GM19397 (cell line): Measurements from ENCODE around the gene REXO5.

ENCODE experiments used
- ATAC-seq: cut with Tn5 transposase; IDR thresholded peaks from one replicate; pipeline ENCODE4 v1.9.1; 2021; ENCODE audit warnings: mild to moderate bottlenecking, moderate library complexity; ENCODE audit not compliant: unreplicated experiment

Gene REXO5

DNA sequence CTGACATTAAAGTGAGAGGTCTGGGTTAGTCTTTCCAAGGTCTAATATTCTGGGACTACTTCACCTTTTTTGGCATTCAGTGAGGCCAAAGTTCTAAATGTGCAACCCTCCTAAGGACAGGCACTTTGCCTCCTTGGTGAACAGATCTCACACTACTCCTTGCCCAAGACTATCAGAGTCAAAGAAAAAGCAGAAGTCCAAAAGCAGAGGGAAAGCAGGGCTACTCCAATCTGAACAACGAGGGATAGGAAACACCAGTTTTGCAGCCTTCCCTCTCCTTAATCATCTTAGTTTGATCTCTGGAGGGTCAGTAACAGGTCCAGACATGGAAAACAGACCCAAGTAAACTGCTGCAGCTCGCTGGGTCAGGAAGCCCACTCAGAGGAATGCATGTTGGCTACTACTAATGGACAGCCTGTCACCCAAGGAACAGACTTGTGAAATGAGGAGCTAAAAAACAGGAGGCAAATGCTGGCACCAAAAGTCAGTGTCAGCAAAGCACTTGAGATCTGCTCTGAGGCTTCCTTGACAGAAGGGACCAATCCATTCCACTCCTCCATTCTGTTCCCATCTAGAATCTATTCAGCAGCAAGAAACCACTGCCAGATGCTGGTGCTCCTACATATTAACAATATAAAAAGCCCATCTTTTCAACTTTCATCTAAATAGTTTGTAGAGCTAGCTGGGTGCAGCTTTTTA lies 63.9 kb downstream of the REXO5 start:
- ATAC-seq, result no peak

DNA sequence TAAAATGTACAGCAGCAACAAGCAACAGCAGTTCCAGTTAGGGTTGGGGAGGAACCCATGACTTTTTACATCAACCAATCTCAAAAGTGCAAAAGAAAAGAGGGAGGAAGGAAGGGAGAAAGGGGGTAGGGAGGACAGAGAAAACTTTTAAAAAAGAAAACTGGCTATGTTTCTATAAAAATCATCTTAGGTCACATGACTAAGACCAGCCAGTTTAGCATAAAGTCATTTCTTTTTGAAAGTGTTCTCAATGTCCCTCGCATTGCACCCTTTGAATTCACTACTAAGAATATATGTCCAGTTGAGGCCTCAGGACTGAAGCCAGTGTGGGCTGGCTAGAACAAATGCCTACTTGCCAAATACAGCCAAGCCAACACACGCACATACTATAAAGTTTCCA lies 64.9 kb downstream of the REXO5 start:
- ATAC-seq, result no peak

DNA sequence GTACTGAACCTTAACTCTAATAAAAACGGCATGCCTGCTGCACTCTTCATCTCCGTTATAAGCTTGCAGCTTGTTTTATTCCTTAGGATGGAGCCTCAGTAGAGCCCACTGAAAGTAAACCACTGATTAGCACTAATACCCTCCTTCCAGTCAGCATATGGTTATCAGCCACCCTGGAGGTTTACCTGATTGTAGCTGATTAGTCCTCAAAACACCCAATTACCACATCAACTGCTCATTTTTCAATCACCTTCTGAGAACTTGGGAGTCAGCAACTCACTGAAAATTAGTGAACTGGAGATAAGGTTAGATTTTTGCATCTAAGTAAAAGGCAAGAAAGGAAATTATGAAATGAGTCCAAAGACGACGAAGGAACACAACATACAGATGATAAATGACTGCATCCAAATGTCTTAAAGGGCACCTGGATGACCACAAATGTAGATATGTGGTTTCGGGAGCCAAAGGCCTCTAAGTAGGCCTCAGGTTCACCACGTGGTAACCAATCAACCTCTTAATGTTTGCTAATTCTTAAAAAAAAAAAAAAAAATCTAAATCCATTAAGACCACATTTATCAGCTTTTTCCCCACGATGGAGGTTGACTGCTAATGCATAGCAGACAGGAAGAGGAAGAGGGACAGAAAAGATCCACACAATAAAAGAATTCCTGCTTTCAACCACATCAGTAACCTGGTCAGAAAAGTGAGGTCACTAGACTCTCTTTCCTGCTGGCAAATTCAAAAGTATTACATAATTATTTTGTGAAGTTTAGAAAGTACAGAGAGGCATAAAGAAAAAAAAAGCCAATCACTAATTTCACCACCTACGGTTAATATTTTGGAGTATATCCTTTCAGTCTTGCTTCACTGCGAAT lies 65.9 kb downstream of the REXO5 start:
- no peak for ATAC-seq

DNA sequence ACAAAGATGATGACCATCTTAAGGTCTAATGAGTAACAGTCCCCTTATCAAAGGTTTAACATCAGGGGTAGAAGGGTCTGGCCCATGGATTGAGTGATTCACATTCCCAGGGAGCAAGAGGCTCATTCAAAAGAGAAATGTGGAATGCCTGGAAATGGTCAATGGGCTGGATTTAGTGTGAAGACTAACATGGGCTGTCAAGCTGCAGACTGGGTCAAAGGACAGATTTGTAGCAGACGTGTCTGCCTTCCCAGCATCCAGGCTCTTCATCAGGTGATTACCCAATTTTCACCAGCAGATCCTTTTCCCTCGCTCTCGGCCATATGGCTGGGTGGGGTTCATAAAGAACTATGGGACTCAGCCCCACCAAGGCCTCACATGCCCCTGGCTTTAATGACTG lies 67.0 kb downstream of the REXO5 start:
- ATAC-seq, result no peak

DNA sequence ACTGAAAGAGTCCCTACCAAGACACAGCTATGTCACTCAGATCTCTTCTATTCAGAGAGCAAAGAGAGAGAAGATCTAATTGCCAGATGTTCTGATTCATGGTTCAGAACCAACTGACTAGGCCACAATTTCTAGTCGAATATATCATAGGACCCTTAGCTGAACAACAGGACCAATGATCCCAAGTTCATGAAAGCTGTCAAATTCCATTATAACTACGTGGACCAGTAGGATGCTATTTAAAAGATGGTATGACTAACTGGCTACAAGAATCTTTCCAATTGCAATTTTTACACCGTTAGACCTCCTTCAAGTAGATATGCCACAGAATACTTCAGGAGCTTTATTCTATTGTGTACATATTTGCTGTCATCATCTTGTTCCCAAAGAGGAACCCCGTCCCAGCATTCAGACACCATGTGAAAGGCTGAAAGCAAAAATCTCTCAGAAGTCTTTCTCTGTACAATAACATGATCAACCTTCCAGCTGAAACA lies 67.8 kb downstream of the REXO5 start:
- no peak for ATAC-seq

DNA sequence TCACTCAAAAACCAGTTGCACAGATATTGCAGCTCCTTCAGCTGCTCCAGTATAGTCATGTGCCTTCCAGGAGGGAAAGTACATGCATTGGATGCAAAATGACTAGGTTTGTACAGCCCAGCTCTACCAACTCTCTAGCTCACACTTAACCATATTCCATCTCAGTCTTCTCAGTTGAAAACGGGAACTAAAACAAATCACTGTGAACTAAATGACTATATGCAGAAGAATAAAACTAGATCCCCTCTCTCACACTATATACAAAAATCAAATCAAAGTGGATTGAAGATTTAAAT lies 69.0 kb downstream of the REXO5 start:
- no peak for ATAC-seq

DNA sequence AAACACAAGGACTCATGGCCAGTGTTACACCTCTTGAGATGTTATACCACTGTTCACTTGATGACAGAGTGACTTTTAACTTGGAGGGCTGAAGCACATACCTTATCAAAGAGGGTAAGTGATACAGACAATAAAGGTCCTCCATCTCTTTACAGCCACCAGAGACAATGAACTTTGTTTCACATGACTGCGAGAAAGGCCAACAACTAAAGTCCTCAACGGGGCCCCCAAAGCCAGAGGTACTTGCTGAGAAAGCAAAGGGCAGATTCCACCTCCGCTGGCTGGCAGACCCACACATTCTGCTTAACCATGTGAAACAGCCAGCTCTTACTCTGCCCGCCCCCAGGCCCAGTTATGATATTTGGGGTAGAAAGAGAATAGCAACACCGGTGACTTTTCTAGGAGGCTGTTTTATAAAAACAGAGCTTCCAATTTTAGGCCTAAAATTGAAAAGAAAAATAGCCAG lies 72.4 kb downstream of the REXO5 start:
- ATAC-seq, result no peak

DNA sequence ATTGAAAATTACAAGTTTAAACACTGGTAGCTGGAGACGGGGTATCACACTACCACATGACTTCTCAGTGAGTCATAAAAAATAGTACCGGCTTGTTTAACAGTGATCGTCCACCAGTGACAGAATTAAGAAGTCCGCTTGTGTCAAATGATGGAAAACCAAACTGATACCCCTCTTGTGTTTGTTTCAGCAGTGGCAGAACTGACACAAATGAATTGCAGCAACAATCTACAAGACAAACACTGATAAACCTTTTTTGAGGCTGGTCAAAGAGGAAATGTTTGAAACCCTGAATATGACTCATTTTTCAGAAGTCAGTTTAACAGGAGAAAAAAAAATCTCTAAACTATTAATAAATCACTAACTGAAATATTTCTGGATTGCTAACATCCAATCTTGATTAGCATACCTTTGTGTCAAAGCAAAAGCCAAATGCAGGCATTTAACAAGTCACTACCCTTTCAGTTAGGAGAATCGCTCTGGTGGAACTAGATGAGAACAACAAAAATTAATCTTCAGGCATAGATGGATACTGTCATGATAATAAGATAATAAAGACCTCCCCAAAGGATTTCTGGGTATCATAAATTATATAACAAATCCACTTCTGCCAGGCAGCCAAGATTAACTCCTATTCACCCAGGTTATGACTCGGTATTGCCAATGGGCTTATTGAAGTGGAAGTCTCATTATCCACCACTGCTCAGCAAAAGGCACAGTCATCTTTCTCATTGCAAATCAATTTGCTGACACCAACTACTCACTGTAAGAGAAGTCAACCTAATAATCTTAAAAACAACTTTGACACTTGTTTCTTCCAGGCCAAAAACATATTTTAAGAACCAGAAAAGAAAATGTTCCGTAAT lies 73.1 kb downstream of the REXO5 start:
- ATAC-seq, result no peak

DNA sequence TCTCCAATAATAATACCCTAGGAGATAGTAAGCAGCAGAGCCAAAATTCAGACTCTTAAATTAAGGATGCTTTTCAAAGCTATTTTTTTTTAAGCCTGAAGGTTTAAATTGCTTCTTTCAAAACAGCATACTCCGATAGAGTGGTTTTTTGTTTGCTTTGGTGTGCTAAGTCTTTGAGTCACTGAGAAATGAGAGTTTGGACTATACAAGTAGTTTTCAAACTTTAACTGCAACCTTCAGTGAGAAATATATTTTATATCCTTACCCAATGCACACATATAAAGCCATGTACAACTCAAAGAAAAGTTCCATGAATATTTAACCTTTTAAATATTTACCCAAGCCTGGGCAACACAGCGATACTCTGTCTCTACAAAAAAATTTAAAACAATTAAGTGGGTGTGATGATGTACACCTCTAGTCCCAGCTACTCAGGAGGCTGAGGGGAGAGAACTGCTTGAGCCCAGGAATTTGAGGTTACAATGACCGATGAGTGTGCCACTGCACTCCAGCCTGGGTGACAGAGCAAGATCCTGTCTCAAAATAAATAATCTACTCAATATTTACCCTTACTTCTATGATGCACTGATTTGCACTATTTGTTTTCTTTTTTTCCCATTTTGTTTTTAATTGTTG lies 74.7 kb downstream of the REXO5 start:
- ATAC-seq, result no peak

DNA sequence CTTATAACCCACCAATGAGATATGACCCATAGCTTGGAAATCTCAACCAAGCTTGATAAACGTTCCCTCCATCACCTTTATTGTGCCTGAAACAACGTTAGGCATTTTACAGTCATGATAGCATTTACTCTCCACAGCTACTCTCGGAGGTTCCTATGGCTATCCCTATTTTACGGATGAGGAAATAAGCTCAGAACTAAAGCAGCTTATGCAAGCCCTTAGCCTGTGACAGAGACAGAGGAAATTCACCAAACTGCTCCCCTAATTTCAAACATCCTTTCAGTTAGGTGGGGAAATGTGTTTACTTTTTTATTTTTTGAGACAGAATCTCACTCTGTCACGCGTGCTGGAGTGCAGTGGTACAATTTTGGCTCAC lies 75.2 kb downstream of the REXO5 start:
- no peak for ATAC-seq

DNA sequence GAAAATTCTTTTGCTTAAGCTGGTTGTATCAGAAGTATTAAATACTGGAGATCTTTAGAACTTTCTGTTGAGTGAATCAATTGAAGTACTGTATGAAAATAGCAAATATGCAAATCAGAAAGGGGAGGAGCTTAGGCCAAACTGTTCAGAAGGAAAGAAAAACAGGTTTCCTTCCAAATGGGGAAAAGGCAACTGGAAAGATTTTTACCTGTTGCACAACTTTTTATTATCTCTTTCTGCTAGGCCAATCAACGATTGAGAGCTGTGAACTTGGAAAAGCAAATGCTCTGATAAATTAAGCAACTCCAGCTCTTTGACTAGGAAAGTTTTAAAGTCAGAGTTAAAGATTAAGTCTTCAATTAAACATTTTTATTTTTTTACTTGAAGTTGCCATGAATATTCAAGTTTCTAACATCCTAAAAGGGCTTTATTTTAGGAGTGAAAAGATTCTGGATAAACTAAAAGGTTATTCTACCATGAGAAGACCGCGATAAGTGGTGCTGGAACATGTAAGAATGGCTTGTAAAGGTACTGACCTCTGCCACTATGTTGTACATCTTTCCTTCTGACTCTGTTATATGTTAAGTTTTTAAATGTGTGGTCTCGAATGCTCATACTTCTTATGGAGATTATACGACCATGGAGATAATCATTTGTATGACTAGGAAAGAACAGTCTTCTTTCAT lies 77.4 kb downstream of the REXO5 start:
- no peak for ATAC-seq

DNA sequence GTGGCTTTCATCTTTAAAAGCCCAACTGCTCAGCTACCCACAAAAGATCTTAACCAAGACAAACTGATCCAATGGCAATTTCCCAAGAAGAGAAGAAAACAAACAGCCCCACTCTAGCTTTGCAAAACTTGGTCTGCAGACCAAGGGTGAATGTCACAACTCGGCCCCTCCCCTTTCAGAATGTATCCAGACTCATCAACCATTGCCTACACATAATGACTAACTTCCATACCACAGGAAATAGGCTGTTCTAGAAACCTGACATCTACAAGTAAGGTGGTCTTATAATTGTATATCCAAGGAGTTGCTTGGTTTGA lies 77.9 kb downstream of the REXO5 start:
- ATAC-seq, result no peak

DNA sequence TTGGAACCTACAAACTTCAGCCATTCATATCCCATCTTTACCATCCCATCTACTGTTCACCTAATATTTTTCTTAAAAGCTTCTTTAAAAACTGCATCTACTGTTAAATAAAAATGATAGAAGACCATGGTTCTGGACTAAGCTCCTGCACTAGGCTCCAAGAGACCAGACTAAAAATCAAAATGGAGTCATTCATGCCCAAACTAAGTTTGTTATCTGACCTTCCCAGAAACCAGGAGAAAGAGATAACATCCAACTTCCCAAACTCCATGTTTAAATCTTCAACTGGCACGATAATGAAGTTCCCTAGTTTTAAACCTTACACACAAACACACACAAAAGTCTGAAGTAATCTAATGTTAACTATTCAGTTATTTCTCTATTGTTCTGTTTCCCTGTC lies 80.0 kb downstream of the REXO5 start:
- ATAC-seq, result no peak

DNA sequence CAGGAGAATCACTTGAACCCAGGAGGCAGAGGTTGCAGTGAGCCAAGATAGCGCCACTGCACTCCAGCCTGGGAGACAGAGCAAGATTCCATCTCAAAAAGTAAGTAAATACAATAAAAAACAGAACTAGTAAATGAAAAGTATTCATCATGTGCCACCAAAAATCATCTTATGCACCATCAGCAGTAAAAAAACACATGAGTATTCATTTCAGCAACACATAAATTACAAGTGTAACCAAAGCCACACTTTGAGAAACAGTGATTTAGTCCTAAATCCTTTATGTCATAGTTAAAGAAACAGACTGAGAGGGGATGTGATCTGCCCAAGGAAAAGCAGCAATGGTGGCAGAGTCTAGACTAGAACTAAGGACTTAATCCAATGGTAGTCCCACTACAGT lies 80.9 kb downstream of the REXO5 start:
- ATAC-seq, result no peak

DNA sequence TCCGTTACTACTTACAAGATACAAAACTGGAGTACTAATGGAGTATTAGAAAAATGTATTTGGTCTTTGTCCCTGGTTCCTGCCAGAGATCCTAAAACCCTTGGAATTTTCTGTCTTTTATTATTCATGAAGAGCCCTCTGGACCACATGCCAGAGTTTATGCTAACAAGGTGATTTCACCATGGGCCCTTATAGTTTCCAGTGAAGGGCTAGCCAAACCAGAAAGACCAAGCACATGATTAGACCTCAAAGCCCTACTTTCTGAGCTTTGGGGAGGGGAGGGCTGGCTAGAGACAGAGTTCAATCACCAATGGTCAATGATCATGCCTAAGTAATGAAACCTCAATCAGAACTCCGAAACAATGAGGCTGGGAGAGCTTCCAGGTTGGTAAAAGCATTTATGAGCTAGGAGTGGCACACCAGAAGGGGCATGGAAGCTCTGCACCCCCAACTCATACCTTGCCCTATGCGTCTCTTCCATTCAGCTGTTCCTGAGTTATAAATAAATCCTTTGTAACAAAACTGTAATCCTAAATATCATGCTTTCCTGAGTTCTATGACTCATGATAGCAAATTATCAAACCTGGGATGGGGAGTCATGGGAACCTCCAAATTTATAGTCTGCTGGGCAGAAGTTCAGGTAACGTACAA lies 83.4 kb downstream of the REXO5 start:
- no peak for ATAC-seq

DNA sequence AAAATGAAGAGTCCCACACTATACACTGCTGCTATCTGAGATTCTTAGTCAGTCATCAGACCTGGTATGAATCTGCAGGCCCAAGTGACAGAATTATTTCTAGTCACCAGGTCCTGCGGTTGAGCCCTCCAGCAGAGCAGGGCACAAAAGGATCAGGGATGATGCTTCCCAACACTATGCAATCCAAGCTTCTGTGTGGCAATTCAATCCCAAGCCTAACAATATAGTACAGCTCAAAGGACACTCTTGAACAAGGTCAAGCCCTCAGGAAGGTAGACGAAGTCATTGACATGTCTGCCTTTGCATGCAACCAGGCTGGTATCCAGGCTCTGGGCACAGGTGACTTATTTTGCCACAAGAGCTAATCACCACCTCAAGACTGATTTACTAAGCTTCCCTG lies 88.1 kb downstream of the REXO5 start:
- no peak for ATAC-seq

DNA sequence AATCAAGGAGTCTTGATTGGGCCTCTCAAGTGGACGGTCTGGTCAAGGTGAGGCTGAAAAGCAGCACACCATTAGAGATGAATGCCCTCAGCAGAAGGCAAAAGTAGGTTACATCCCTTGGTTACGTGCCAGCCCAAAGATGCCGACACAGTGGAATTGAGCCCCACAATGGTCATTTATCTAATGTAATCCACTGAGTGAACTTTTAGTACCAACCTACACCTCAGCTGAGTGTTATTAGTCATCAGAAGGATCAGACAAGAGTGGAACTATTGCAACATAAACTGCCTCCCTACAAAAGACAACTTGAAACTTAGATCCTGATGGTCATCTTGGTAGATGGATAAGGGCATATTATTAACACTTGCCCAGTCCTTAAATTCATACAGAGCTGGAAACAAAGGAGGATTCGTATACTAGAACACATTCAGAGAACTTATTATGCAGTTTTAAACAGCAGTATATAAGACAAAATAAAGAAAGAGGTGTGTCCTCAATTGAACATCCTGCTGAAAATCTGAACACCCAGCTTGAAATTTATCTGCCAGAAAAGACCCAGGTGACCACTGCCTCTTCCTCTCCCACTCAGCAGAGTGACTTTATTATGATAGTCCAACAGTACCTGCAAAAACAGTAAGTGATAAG lies 91.0 kb downstream of the REXO5 start:
- ATAC-seq, result no peak

DNA sequence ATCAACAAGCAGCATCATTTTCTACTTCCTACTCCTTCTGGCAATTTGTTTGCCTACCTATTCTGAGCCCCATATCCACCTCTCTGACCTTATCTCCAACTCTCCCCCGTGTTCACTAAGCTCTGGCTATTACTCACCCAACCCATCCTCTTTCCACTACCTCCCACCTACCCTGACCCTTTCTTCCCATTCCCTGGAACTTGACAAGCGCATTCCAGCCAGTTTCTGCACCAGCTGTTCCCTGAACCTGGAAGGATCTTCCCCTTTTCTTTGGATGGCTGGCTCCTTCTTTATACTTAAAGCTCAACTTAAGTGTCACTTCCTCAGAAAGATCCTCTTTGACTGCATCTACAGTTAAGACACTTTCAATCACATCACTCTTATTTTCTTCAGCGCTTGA lies 91.6 kb downstream of the REXO5 start:
- no peak for ATAC-seq

DNA sequence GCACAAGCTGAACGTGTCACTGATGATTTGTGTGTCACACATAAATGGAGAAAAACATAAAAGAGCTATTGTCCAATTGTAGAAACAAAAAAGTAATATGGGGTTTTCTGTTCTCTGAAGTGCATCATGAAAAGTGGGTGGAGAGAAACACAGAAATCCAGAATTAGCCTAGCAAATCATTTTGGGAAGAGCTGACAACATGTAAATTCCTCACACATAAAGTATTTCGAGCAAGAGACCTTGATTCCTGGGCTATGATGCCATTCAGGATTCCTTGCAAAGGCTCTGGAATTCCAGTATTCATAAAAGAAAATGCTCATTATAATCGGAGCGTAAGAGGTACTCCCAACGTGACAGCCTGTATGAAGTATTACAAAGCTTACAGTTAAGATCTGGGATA lies 92.7 kb downstream of the REXO5 start:
- no peak for ATAC-seq
